GM12878 (cell line): ENCODE measurements around the gene UNC13B. TPM values are rescaled to one million over a fixed set of nuclear protein-coding genes. Genes with fewer than 3 reads are reported as not detected.

Experiments
- ATAC-seq: fragments of 200-7000 bp; cut with Tn5 transposase; 3 replicates; pipeline ENCODE4 v1.9.1; 2020; ENCODE audit warnings: mild to moderate bottlenecking, moderate library complexity
- BruUV-seq: library from RNA; stranded (reverse); fragments of 400-500 nt; replicated peaks from 2 replicates; lab custom pipeline; 2021; lab: Mats Ljungman, UMichigan
- CTCF ChIA-PET: fragments of 300-600 bp; sonication (Branson Sonifier 250); formaldehyde crosslinking; extraction: SDS; loops from one replicate; lab custom pipeline; 2021; ENCODE audit warnings: inconsistent platforms; lab: Yijun Ruan, JAX
- POLR2A ChIA-PET: fragments of 350-600 bp; formaldehyde crosslinking; extraction: SDS; loops from one replicate; lab custom pipeline; 2021; ENCODE audit warnings: inconsistent platforms; lab: Charles Lee
- RAD21 ChIA-PET: fragments of 300-600 bp; sonication (Branson Sonifier 250); formaldehyde crosslinking; loops from one replicate; lab custom pipeline; 2023; ENCODE audit warnings: antibody characterized with exemption; ENCODE audit not compliant: unreplicated experiment; lab: Charles Lee
- SMC1A ChIA-PET: fragments of 300-600 bp; sonication (Branson Sonifier 250); formaldehyde crosslinking; loops from one replicate; lab custom pipeline; 2023; ENCODE audit not compliant: unreplicated experiment, uncharacterized antibody; lab: Charles Lee
- DNase-seq: peaks from one replicate; pipeline ENCODE4 v3.0.0-alpha.2; 2011; ENCODE audit warnings: low read depth, low spot score
- FAIRE-seq: peaks from 3 replicates; lab custom pipeline; 2011; peaks lifted over from hg19 to GRCh38; lab: Jason Lieb, UNC
- H2AFZ ChIP-seq: 2 replicates; pipeline ENCODE4 v1.6.0; 2011; ENCODE audit warnings: low read depth, low read length, control low read depth; ENCODE audit not compliant: control insufficient read depth
- H3K27ac ChIP-seq: 2 replicates; pipeline ENCODE4 v1.5.1; 2011; ENCODE audit warnings: control low read depth; ENCODE audit not compliant: control insufficient read depth, insufficient read depth
- H3K27me3 ChIP-seq, 2 experiments: replicated peaks in 1 of 2; 2 replicates each; pipeline versions ENCODE4 v1.6.0 to v1.6.1; 2011; ENCODE audit warnings: low read length in 1 of 2; ENCODE audit not compliant: control insufficient read depth in 2 of 2, insufficient read depth in 2 of 2
- H3K36me3 ChIP-seq, 2 experiments: 2 replicates each; pipeline ENCODE4 v1.5.1; 2011; ENCODE audit warnings: low read length in 1 of 2; ENCODE audit not compliant: control insufficient read depth in 2 of 2, insufficient read depth in 2 of 2
- H3K4me1 ChIP-seq: 2 replicates; pipeline ENCODE4 v1.6.1; 2011; ENCODE audit warnings: mild to moderate bottlenecking, low read length, moderate library complexity, mixed read lengths; ENCODE audit not compliant: control insufficient read depth, insufficient read depth
- H3K4me2 ChIP-seq: 2 replicates; pipeline ENCODE4 v1.6.0; 2011; ENCODE audit warnings: control low read depth; ENCODE audit not compliant: control insufficient read depth, insufficient read depth
- H3K4me3 ChIP-seq: fragments of 200-600 bp; sonication (generic); 2 replicates; pipeline ENCODE4 v1.5.1; 2016
- H3K79me2 ChIP-seq: 2 replicates; pipeline ENCODE4 v1.6.0; 2011; ENCODE audit warnings: low read length; ENCODE audit not compliant: control insufficient read depth, insufficient read depth
- H3K9ac ChIP-seq: 2 replicates; pipeline ENCODE4 v1.8.0; 2011; ENCODE audit warnings: low read length, control low read depth, mixed read lengths; ENCODE audit not compliant: control insufficient read depth, insufficient read depth
- H3K9me3 ChIP-seq: replicated peaks from 3 replicates; pipeline ENCODE4 v1.5.1; 2011; ENCODE audit warnings: mild to moderate bottlenecking, low read length; ENCODE audit not compliant: control insufficient read depth, insufficient read depth
- H4K20me1 ChIP-seq: 2 replicates; pipeline ENCODE4 v1.6.0; 2011; ENCODE audit not compliant: control insufficient read depth, insufficient read depth
- BACH1 ChIP-seq: fragments of 450-650 bp; IDR thresholded peaks from 2 replicates; pipeline ENCODE4 v1.6.1; 2017; ENCODE audit warnings: mild to moderate bottlenecking, borderline replicate concordance
- CHD2 ChIP-seq: IDR thresholded peaks from 2 replicates; pipeline ENCODE4 v1.6.1; 2011; ENCODE audit warnings: low read depth, low read length, improper control_type of control experiment, borderline replicate concordance
- ETV6 ChIP-seq, 2 experiments: fragments of 450-650 bp in 1 of 2; IDR thresholded peaks in 1 of 2; conservative IDR thresholded peaks in 1 of 2; 2 replicates each; pipeline ENCODE4 v1.6.1; 2014; ENCODE audit warnings: antibody characterized with exemption in 1 of 2, borderline replicate concordance in 1 of 2, low read depth in 1 of 2, mild to moderate bottlenecking in 1 of 2, moderate library complexity in 1 of 2
- MYB ChIP-seq: fragments of 150-350 bp; IDR thresholded peaks from 2 replicates; pipeline ENCODE4 v1.6.1; 2014; ENCODE audit warnings: mild to moderate bottlenecking, low read depth, low read length, borderline replicate concordance
- PBX3 ChIP-seq: IDR thresholded peaks from 2 replicates; pipeline ENCODE4 v1.6.1; 2011; ENCODE audit warnings: mild to moderate bottlenecking, low read depth, low read length, moderate library complexity; ENCODE audit not compliant: insufficient replicate concordance
- SPI1 ChIP-seq: IDR thresholded peaks from 2 replicates; pipeline ENCODE4 v1.6.1; 2011; ENCODE audit warnings: low read depth, mild to moderate bottlenecking, low read length, moderate library complexity, borderline replicate concordance; ENCODE audit not compliant: insufficient read depth
- TCF7 ChIP-seq: IDR thresholded peaks from 2 replicates; pipeline ENCODE4 v1.6.1; 2014; ENCODE audit warnings: antibody characterized with exemption, borderline replicate concordance
- ZNF207 ChIP-seq: fragments of 450-650 bp; IDR thresholded peaks from 2 replicates; pipeline ENCODE4 v1.6.1; 2014; ENCODE audit warnings: antibody characterized with exemption, mild to moderate bottlenecking, borderline replicate concordance
- WGBS: methylation state at CpG from one replicate; pipeline ENCODE4 v1.1.6; 2016; ENCODE audit warnings: low lambda C conversion rate; ENCODE audit not compliant: insufficient replicate concordance, insufficient coverage; ENCODE audit errors: missing lambda C conversion rate; 5-methylcytosine and 5-hydroxymethylcytosine counted together
- in situ Hi-C: fragments of 300-500 bp; cut with MboI; formaldehyde crosslinking; loops from 9 replicates; pipeline ENCODE4 v1.14.3; 2018; ENCODE audit warnings: mixed read lengths
- intact Hi-C: fragments of 100-400 bp; cut with micrococcal nuclease; formaldehyde crosslinking; loops from one replicate; pipeline ENCODE4 v1.14.2; 2022; ENCODE audit not compliant: unreplicated experiment
- polyA plus RNA-seq, 11 experiments: library from polyadenylated mRNA; depleted of rRNA in 4 of 11; unstranded in 6 of 11; stranded (reverse) in 5 of 11; fragments of >200 nt; fragmentation: Nextera tagmentation in 4 of 11; fragmentation: Illumina TruSeq in 1 of 11; extraction: Ambion mirVana in 4 of 11; extraction: Trizol in 1 of 11; gene quantifications; 1 replicate in 1 of 11; 2 replicates in 10 of 11; pipeline versions ENCODE4 v1.2.1 to v1.2.3, GENCODE V29; 2011 to 2016; ENCODE audit warnings: inconsistent platforms in 2 of 11, missing spikeins in 2 of 11, low read depth in 1 of 11
- total RNA-seq, 4 experiments: library from RNA; depleted of rRNA in 3 of 4; stranded (reverse); fragments of >200 nt in 3 of 4; fragmentation: Illumina TruSeq in 1 of 4; extraction: Trizol in 1 of 4; gene quantifications; 2 replicates each; pipeline versions ENCODE4 v1.2.1 to v1.2.3, GENCODE V29; 2013 to 2021
- TF ChIP-seq, protein P1 (sequence below): IDR thresholded peaks from 2 replicates; pipeline ENCODE4 v1.6.1; 2011; ENCODE audit warnings: low read depth, mild to moderate bottlenecking, low read length, moderate library complexity, borderline replicate concordance; ENCODE audit errors: extremely low read depth
- TF ChIP-seq, protein P2 (sequence below): fragments of 450-650 bp; IDR thresholded peaks from 2 replicates; pipeline ENCODE4 v1.6.1; 2014; ENCODE audit warnings: mild to moderate bottlenecking

Gene UNC13B
- total and polyA plus RNA-seq, 10 of the 15 experiments (the other 5 are each of a cell fraction or from before 2014, with no cell fraction given) = under 0.01 to 0.42 (median 0.06) TPM; not detected in 4

DNA sequence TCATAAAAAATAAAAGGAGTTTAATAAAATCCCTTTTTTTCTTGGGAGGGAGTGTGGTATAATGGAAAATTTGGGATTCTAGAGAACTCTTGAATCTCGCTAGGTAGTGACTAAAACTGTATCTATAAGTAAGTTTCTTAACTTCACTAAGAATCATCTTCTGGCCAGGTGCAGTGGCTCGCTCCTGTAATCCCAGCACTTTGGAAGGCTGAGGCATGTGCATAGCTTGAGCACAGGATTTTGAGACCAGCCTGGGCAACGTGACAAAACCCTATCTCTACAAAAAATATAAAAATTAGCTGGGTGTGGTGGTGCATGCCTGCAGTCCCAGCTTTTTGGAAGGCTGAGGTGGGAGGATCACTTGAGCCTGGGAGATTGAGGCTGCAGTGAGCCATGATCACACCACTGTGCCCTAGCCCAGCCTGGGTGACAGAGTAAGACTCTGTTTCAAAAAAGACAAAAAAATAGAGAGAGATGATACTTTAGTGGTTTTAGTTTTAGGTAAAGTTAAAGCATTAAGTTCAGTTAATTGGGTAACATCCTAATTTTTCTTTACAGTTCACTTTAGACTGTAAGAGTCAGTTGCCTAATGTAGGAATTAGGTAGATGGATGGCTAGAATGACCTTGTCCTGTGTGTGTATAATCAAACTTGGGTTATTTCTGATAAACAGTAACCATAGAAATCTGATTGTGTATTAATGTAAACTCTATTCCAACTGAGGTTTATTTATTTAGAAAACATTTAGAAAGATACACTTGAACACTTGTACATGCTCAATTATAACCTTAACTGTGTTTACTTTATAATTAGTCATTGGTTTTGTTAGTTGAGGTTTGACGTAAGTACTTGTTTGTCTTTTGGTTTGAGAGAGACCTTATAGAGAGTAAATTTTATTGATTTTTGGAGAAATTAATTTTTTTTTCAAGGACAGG, 17.8 kb downstream of the UNC13B start:
- H3K27ac ChIP-seq = no peak overlapping the region
- no peak overlapping the region for H3K9ac ChIP-seq
- TF ChIP-seq, protein P1, sequence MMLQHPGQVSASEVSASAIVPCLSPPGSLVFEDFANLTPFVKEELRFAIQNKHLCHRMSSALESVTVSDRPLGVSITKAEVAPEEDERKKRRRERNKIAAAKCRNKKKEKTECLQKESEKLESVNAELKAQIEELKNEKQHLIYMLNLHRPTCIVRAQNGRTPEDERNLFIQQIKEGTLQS = no peak
- TF ChIP-seq BACH1 = no peak
- no peaks in the 10 kb centered on the region for H3K36me3 ChIP-seq
- no peak overlapping the region for H3K4me3 ChIP-seq
- H3K9me3 ChIP-seq = no peaks in the 10 kb centered on the region
- no peak overlapping the region for H2AFZ ChIP-seq
- H3K4me1 ChIP-seq = no peaks in the 10 kb centered on the region
- no peak overlapping the region for H3K4me2 ChIP-seq
- no TSS peak for BruUV-seq
- no peaks in the 10 kb centered on the region for H4K20me1 ChIP-seq
- intact Hi-C loops (no loop called here), in situ Hi-C loops (no loop called here)
- H3K27me3 ChIP-seq = no peaks in the 10 kb centered on the region
- POLR2A ChIA-PET = no interaction called here
- ATAC-seq (no peak), DNase-seq (no peak), FAIRE-seq (no peak)
- RAD21 ChIA-PET = no interaction called here
- no peaks in the 10 kb centered on the region for H3K79me2 ChIP-seq
- CTCF ChIA-PET = no interaction called here
- WGBS = 18% methylated on average over 4 of the region's 4 CpGs
- SMC1A ChIA-PET = no interaction called here

GRCh38 chr9:35180801-35181200, 19.0 kb downstream of the UNC13B start:
- Histone ChIP-seq H4K20me1 (no peaks in the 10 kb centered on the region), H3K27me3 (no peaks in the 10 kb centered on the region; a peak in 1 of 4 replicates), H3K36me3 (no peaks in the 10 kb centered on the region), H3K4me3 (no peak overlapping the region), H3K79me2 (no peaks in the 10 kb centered on the region), H3K4me1 (no peaks in the 10 kb centered on the region), H3K9ac (no peak overlapping the region), H3K27ac (no peak overlapping the region), H2AFZ (no peak overlapping the region), H3K4me2 (no peak overlapping the region), H3K9me3 (no peaks in the 10 kb centered on the region)
- in situ Hi-C loops (no loop called here), intact Hi-C loops (no loop called here)
- no TSS peak for BruUV-seq
- RAD21 ChIA-PET = no interaction called here
- WGBS = 22% methylated on average over 2 of the region's 2 CpGs
- SMC1A ChIA-PET = no interaction called here
- POLR2A ChIA-PET = no interaction called here
- DNase-seq (no peak), FAIRE-seq (no peak), ATAC-seq (no peak)
- CTCF ChIA-PET = interaction anchor here (0.7 kb wide), 1 partner anchor 13 kb away, joined by 4 read pairs; no protein-coding TSS in a partner anchor
- no peak for TF ChIP-seq PBX3
- no peak for TF ChIP-seq TCF7
- TF ChIP-seq CHD2 = no peak
- TF ChIP-seq MYB = no peak
- TF ChIP-seq BACH1 = no peak
- TF ChIP-seq, protein P2, sequence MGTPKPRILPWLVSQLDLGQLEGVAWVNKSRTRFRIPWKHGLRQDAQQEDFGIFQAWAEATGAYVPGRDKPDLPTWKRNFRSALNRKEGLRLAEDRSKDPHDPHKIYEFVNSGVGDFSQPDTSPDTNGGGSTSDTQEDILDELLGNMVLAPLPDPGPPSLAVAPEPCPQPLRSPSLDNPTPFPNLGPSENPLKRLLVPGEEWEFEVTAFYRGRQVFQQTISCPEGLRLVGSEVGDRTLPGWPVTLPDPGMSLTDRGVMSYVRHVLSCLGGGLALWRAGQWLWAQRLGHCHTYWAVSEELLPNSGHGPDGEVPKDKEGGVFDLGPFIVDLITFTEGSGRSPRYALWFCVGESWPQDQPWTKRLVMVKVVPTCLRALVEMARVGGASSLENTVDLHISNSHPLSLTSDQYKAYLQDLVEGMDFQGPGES = no peak
- TF ChIP-seq ZNF207 = no peak
- no peak for TF ChIP-seq ETV6 (conservative IDR thresholded peaks at IDR 0.05 in 1 of 2, IDR thresholded peaks at IDR 0.05 in 1 of 2; ENCODE audit: borderline replicate concordance in 1 of 2, low read depth in 1 of 2)
- TF ChIP-seq SPI1 = no peak
